Measurements from ENCODE around the gene AP3M1.

AP3M1 gene

GRCh38 chr10:74150204-74150989 lies at the start of gene AP3M1:
Gene AP3M1, minus strand, starts transcription at chr10:74150828. Its CDS starts 12,449 bp downstream, at chr10:74138379.
- Histone ChIP-seq H3K4me3 (ENCODE audit: low read length, poor library complexity, severe bottlenecking) (peak within 1 kb of the TSS; percentile 88), H4K20me1 (ENCODE audit: insufficient read depth, low read length, poor library complexity, severe bottlenecking) (peaks cover 20% of the 10 kb centered on the region), H3K4me2 (ENCODE audit: low read depth, low read length, poor library complexity, severe bottlenecking) (peak within 1 kb of the TSS; percentile 98), H3K27me3 (ENCODE audit: insufficient read depth, low read length, poor library complexity, severe bottlenecking) (no peaks in the 10 kb centered on the region), H3K9me2 (replicated peaks; ENCODE audit: low read depth, low read length) (no peaks in the 10 kb centered on the region), H3K79me2 (ENCODE audit: insufficient read depth, low read length) (peaks cover 76% of the 10 kb centered on the region), H3K9ac (ENCODE audit: low read depth, low read length, poor library complexity, severe bottlenecking) (peak within 1 kb of the TSS; percentile 89), H3K4me1 (ENCODE audit: insufficient read depth, low read length, poor library complexity, severe bottlenecking) (peaks cover 37% of the 10 kb centered on the region), H3K36me3 (ENCODE audit: insufficient read depth, low read length) (no peaks in the 10 kb centered on the region), H3F3A (ENCODE audit: low read depth) (no peaks in the 10 kb centered on the region), H2AFZ (ENCODE audit: low read length) (peak within 1 kb of the TSS; percentile 87), H3K9me3 (ENCODE audit: insufficient read depth, low read depth, low read length) (no peaks in the 10 kb centered on the region)
- TF ChIP-seq CTCF (conservative IDR thresholded peaks at IDR 0.05; ENCODE audit: low read length): no peak
- TF ChIP-seq EZH2phosphoT487 (IDR thresholded peaks at IDR 0.05; ENCODE audit: borderline replicate concordance): no peak

GRCh38 chr10:74199315-74199714 lies 48.7 kb upstream of the AP3M1 start:
- Histone ChIP-seq H2AFZ (ENCODE audit: low read length) (no peak overlapping the region), H3K9ac (ENCODE audit: low read depth, low read length, poor library complexity, severe bottlenecking) (no peak overlapping the region), H3F3A (ENCODE audit: low read depth) (no peaks in the 10 kb centered on the region), H3K36me3 (ENCODE audit: insufficient read depth, low read length) (peaks cover 26% of the 10 kb centered on the region; the same call in 1 of the 2 replicates), H3K4me1 (ENCODE audit: insufficient read depth, low read length, poor library complexity, severe bottlenecking) (peaks cover 2% of the 10 kb centered on the region), H3K9me3 (ENCODE audit: insufficient read depth, low read depth, low read length) (no peaks in the 10 kb centered on the region), H3K4me3 (ENCODE audit: low read length, poor library complexity, severe bottlenecking) (no peak overlapping the region), H3K79me2 (ENCODE audit: insufficient read depth, low read length) (peaks cover 41% of the 10 kb centered on the region), H3K4me2 (ENCODE audit: low read depth, low read length, poor library complexity, severe bottlenecking) (no peak overlapping the region), H3K27me3 (ENCODE audit: insufficient read depth, low read length, poor library complexity, severe bottlenecking) (no peaks in the 10 kb centered on the region), H4K20me1 (ENCODE audit: insufficient read depth, low read length, poor library complexity, severe bottlenecking) (peaks cover 5% of the 10 kb centered on the region), H3K9me2 (replicated peaks; ENCODE audit: low read depth, low read length) (no peaks in the 10 kb centered on the region)
- TF ChIP-seq CTCF (conservative IDR thresholded peaks at IDR 0.05; ENCODE audit: low read length): no peak
- no peak for TF ChIP-seq EZH2phosphoT487 (IDR thresholded peaks at IDR 0.05; ENCODE audit: borderline replicate concordance)

- H3K4me3 ChIP-seq (ENCODE audit: low read length, poor library complexity, severe bottlenecking): no peak overlapping the region
- H3K9ac ChIP-seq (ENCODE audit: low read depth, low read length, poor library complexity, severe bottlenecking): no peak overlapping the region
- TF ChIP-seq EZH2phosphoT487 (IDR thresholded peaks at IDR 0.05; ENCODE audit: borderline replicate concordance) (no peak), CTCF (conservative IDR thresholded peaks at IDR 0.05; ENCODE audit: low read length) (no peak)
- peaks cover 10% of the 10 kb centered on the region for H3K4me1 ChIP-seq (ENCODE audit: insufficient read depth, low read length, poor library complexity, severe bottlenecking)
- no peaks in the 10 kb centered on the region for H3K9me2 ChIP-seq (replicated peaks; ENCODE audit: low read depth, low read length)
- no peaks in the 10 kb centered on the region for H3F3A ChIP-seq (ENCODE audit: low read depth)
- no peaks in the 10 kb centered on the region for H3K36me3 ChIP-seq (ENCODE audit: insufficient read depth, low read length)
- no peaks in the 10 kb centered on the region for H3K9me3 ChIP-seq (ENCODE audit: insufficient read depth, low read depth, low read length)
- H2AFZ ChIP-seq (ENCODE audit: low read length): no peak overlapping the region
- H3K27me3 ChIP-seq (ENCODE audit: insufficient read depth, low read length, poor library complexity, severe bottlenecking): no peaks in the 10 kb centered on the region
- peaks cover 5% of the 10 kb centered on the region for H4K20me1 ChIP-seq (ENCODE audit: insufficient read depth, low read length, poor library complexity, severe bottlenecking)
- H3K79me2 ChIP-seq (ENCODE audit: insufficient read depth, low read length): peaks cover 79% of the 10 kb centered on the region
- H3K4me2 ChIP-seq (ENCODE audit: low read depth, low read length, poor library complexity, severe bottlenecking): no peak overlapping the region
Observed at GRCh38 chr10:74194999-74195398, 44.4 kb upstream of the AP3M1 start.

Measured in Loucy (cell line).